Kidney (tissue), 14 donors: ENCODE data around the gene MLLT1. TPM values are rescaled to one million over a fixed set of nuclear protein-coding genes. Genes with fewer than 3 reads are reported as not detected.

Experiments
- DNase-seq, 5 donors: peaks; one replicate each; pipeline ENCODE4 v3.0.0-alpha.2; 2013 to 2020
- FAIRE-seq: peaks from 2 replicates; lab custom pipeline; 2012; peaks lifted over from hg19 to GRCh38; lab: Jason Lieb, UNC
- H3K27ac ChIP-seq, 2 donors: one replicate each; pipeline ENCODE4 v1.7.0; 2013; ENCODE audit warnings: low read depth in 2 of 2, low read length in 2 of 2, inconsistent platforms in 1 of 2
- H3K27me3 ChIP-seq: one replicate; pipeline ENCODE4 v1.7.1; 2013; ENCODE audit warnings: low read length, inconsistent platforms; ENCODE audit not compliant: control insufficient read depth, insufficient read depth
- H3K36me3 ChIP-seq, 3 donors: one replicate each; pipeline versions ENCODE4 v1.7.0 to v1.7.1; 2013; ENCODE audit warnings: low read length in 3 of 3, control low read depth in 1 of 3, inconsistent platforms in 1 of 3; ENCODE audit not compliant: insufficient read depth in 3 of 3, control insufficient read depth in 2 of 3
- H3K4me1 ChIP-seq, 3 donors: one replicate each; pipeline versions ENCODE4 v1.7.0 to v1.7.1; 2013; ENCODE audit warnings: low read length in 3 of 3, inconsistent platforms in 1 of 3, low read depth in 1 of 3; ENCODE audit not compliant: control insufficient read depth in 2 of 3, insufficient read depth in 2 of 3
- H3K4me3 ChIP-seq, 3 donors: one replicate each; pipeline versions ENCODE4 v1.7.0 to v1.8.1; 2013; ENCODE audit warnings: low read length in 3 of 3, control low read depth in 1 of 3, inconsistent platforms in 1 of 3
- H3K9ac ChIP-seq, 3 donors: one replicate each; pipeline versions ENCODE4 v1.7.0 to v1.7.1; 2013; ENCODE audit warnings: low read length in 3 of 3, control low read depth in 1 of 3, inconsistent platforms in 1 of 3
- H3K9me3 ChIP-seq, 3 donors: one replicate each; pipeline versions ENCODE4 v1.7.0 to v1.7.1; 2013; ENCODE audit warnings: low read length in 3 of 3, control low read depth in 1 of 3, inconsistent platforms in 1 of 3; ENCODE audit not compliant: control insufficient read depth in 2 of 3, insufficient read depth in 1 of 3
- CTCF ChIP-seq: IDR thresholded peaks from 3 replicates; pipeline ENCODE4 v1.5.1; 2012; ENCODE audit warnings: mild to moderate bottlenecking, moderate library complexity, borderline replicate concordance; ENCODE audit not compliant: insufficient read depth; ENCODE audit errors: extremely low read depth
- intact Hi-C: fragments of 100-400 bp; cut with DNase I; formaldehyde crosslinking; loops from one replicate; pipeline ENCODE4 v1.11.1; 2022
- polyA plus RNA-seq: library from polyadenylated mRNA; stranded (reverse); fragments of 350-450 nt; fragmentation: Illumina TruSeq; extraction: RNeasy Lipid Tissue Mini Kit (QIAGEN cat#74804); gene quantifications from one replicate; pipeline ENCODE4 v1.2.3, GENCODE V29; 2014; ENCODE audit warnings: low read depth, low replicate concordance; ENCODE audit not compliant: insufficient read depth
- total RNA-seq: library from RNA; stranded (reverse); fragmentation: NEBNext Ultra II Directional; extraction: Animal tissue kit (Norgen Biotek cat#: 25700); gene quantifications from one replicate; pipeline ENCODE4 v1.2.1, GENCODE V29; 2021
- donor health status: control.
- donor health status: control.
- donor health status: control.
- donor health status: control.
- donor health status: control.
- donor health status: DM: yes; HTN: yes; CAD: no.
- donor health status: Normal renal cell carcinoma (clear cell type).

Gene MLLT1
- total and polyA plus RNA-seq, 2 donors from 2014 or later: 32.0 to 53.2 TPM

- no peak overlapping the region for H3K27ac ChIP-seq
- DNase-seq: no peak
- no peaks in the 10 kb centered on the region for H3K27me3 ChIP-seq
- no peak overlapping the region for H3K9ac ChIP-seq
- H3K4me1 ChIP-seq: peaks cover 0 to 2% (median 0%) of the 10 kb centered on the region in 3 donors
- TF ChIP-seq CTCF: no peak
- FAIRE-seq: no peak
- no peak overlapping the region for H3K4me3 ChIP-seq
- H3K36me3 ChIP-seq: peaks cover 0 to 12% (median 8%) of the 10 kb centered on the region in 3 donors
- intact Hi-C loops: no loop called here
- no peaks in the 10 kb centered on the region for H3K9me3 ChIP-seq
These were observed 25.6 kb downstream of the MLLT1 start for GRCh38 chr19:6253954-6254733.

GRCh38 chr19:6252066-6252465 is 27.7 kb downstream of the MLLT1 start:
- Histone ChIP-seq H3K4me1 (peaks cover 0 to 2% (median 0%) of the 10 kb centered on the region in 3 donors), H3K27me3 (no peaks in the 10 kb centered on the region), H3K9ac (no peak overlapping the region), H3K36me3 (no peaks in the 10 kb centered on the region), H3K27ac (no peak overlapping the region), H3K9me3 (no peaks in the 10 kb centered on the region), H3K4me3 (no peak overlapping the region)
- FAIRE-seq: no peak
- no peak for DNase-seq
- intact Hi-C loops: no loop called here
- no peak for TF ChIP-seq CTCF

GRCh38 chr19:6250909-6251308 is 28.9 kb downstream of the MLLT1 start:
- DNase-seq (no peak), FAIRE-seq (no peak)
- intact Hi-C loops: no loop called here
- no peaks in the 10 kb centered on the region for H3K27me3 ChIP-seq
- no peaks in the 10 kb centered on the region for H3K9me3 ChIP-seq
- H3K27ac ChIP-seq: no peak overlapping the region
- peaks cover 0 to 2% (median 0%) of the 10 kb centered on the region in 3 donors for H3K4me1 ChIP-seq
- no peak overlapping the region for H3K4me3 ChIP-seq
- H3K9ac ChIP-seq: no peak overlapping the region
- no peaks in the 10 kb centered on the region for H3K36me3 ChIP-seq
- TF ChIP-seq CTCF: no peak
